Caco-2 (cell line): ENCODE results near the gene PLAGL1. TPM values are rescaled to one million over a fixed set of nuclear protein-coding genes. Genes with fewer than 3 reads are reported as not detected.

Experiments
- BruUV-seq: library from RNA; stranded (reverse); fragments of 400-500 nt; replicated peaks from 2 replicates; lab custom pipeline; 2021; lab: Mats Ljungman, UMichigan
- CTCF ChIA-PET: fragments of 300-600 bp; sonication (Branson Sonifier 250); formaldehyde crosslinking; loops from one replicate; lab custom pipeline; 2022; ENCODE audit warnings: antibody characterized with exemption; lab: Charles Lee
- POLR2A ChIA-PET: fragments of 300-600 bp; sonication (Branson Sonifier 250); formaldehyde crosslinking; loops from one replicate; lab custom pipeline; 2022; ENCODE audit warnings: antibody characterized with exemption; lab: Charles Lee
- DNase-seq, 2 experiments: peaks; one replicate each; pipeline versions ENCODE4 v3.0.0 to v3.0.0-alpha.2; 2020 to 2022
- H3K27me3 ChIP-seq: replicated peaks from 2 replicates; pipeline ENCODE4 v1.6.0; 2011; ENCODE audit warnings: low read length; ENCODE audit not compliant: control insufficient read depth, insufficient read depth
- H3K36me3 ChIP-seq: 2 replicates; pipeline ENCODE4 v1.5.1; 2011; ENCODE audit warnings: low read length; ENCODE audit not compliant: control insufficient read depth, insufficient read depth
- H3K4me1 ChIP-seq: fragments of 250-450 bp; sonication (Bioruptor Pico); 2 replicates; pipeline ENCODE4 v1.5.1; 2020; ENCODE audit warnings: mild to moderate bottlenecking
- H3K4me3 ChIP-seq: 2 replicates; pipeline ENCODE4 v1.5.1; 2011; ENCODE audit warnings: low read depth, mild to moderate bottlenecking, control low read depth, low read length
- H3K9me3 ChIP-seq: fragments of 250-450 bp; sonication (Bioruptor Pico); 2 replicates; pipeline ENCODE4 v1.5.1; 2020; ENCODE audit warnings: mild to moderate bottlenecking, moderate library complexity
- H3K27ac Mint-ChIP-seq: one replicate; pipeline ENCODE4 v1.8.0; 2022; ENCODE audit warnings: mixed read lengths; ENCODE audit not compliant: unreplicated experiment
- H3K27me3 Mint-ChIP-seq: one replicate; pipeline ENCODE4 v1.8.0; 2022; ENCODE audit warnings: mixed read lengths; ENCODE audit not compliant: insufficient read depth, unreplicated experiment
- H3K36me3 Mint-ChIP-seq: one replicate; pipeline ENCODE4 v1.8.0; 2022; ENCODE audit warnings: mild to moderate bottlenecking, mixed read lengths; ENCODE audit not compliant: insufficient read depth, unreplicated experiment
- H3K4me1 Mint-ChIP-seq: one replicate; pipeline ENCODE4 v1.8.0; 2022; ENCODE audit warnings: low read depth, mixed read lengths; ENCODE audit not compliant: unreplicated experiment
- H3K4me3 Mint-ChIP-seq: one replicate; pipeline ENCODE4 v1.8.0; 2022; ENCODE audit warnings: mild to moderate bottlenecking, moderate library complexity, mixed read lengths; ENCODE audit not compliant: unreplicated experiment
- H3K9me3 Mint-ChIP-seq: one replicate; pipeline ENCODE4 v1.8.0; 2022; ENCODE audit warnings: mixed read lengths; ENCODE audit not compliant: unreplicated experiment
- CTCF ChIP-seq, 2 experiments: fragments of 200-600 bp in 1 of 2; IDR thresholded peaks; 1 replicate in 1 of 2; 2 replicates in 1 of 2; pipeline versions ENCODE4 v1.5.1 to v1.8.0; 2011 to 2022; ENCODE audit warnings: antibody characterized with exemption in 1 of 2, control low read depth in 1 of 2, inconsistent platforms in 1 of 2, low read depth in 1 of 2, low read length in 1 of 2, mild to moderate bottlenecking in 1 of 2, moderate library complexity in 1 of 2; ENCODE audit not compliant: insufficient read depth in 1 of 2, severe bottlenecking in 1 of 2, unreplicated experiment in 1 of 2
- intact Hi-C: fragments of 100-400 bp; cut with micrococcal nuclease; formaldehyde crosslinking; loops from one replicate; pipeline ENCODE4 v1.10.0; 2022; ENCODE audit not compliant: unreplicated experiment
- total RNA-seq: library from RNA; stranded (reverse); gene quantifications from 2 replicates; pipeline ENCODE4 v1.2.3, GENCODE V29; 2022

Gene PLAGL1
- total RNA-seq, 1 experiment from 2014 or later, result 0.70 TPM

- Mint-ChIP-seq H3K36me3 (no peaks in the 10 kb centered on the region), H3K9me3 (peaks cover 10% of the 10 kb centered on the region), H3K4me1 (no peaks in the 10 kb centered on the region), H3K4me3 (no peak overlapping the region), H3K27me3 (peaks cover 5% of the 10 kb centered on the region), H3K27ac (no peak overlapping the region)
- Histone ChIP-seq H3K9me3 (peaks cover 6% of the 10 kb centered on the region; the same call in 1 of the 2 replicates), H3K27me3 (no peaks in the 10 kb centered on the region), H3K36me3 (no peaks in the 10 kb centered on the region), H3K4me1 (no peaks in the 10 kb centered on the region), H3K4me3 (no peak overlapping the region)
- TF ChIP-seq CTCF (IDR thresholded peaks at IDR 0.05; ENCODE audit: insufficient read depth in 1 of 2, low read depth in 1 of 2, low read length in 1 of 2, severe bottlenecking in 1 of 2, unreplicated experiment in 1 of 2), result no peak
- ChIA-PET CTCF (no interaction called here), POLR2A (no interaction called here)
- DNase-seq, result no peak
- BruUV-seq, result no TSS peak
- intact Hi-C loops, result no loop called here
These were observed 8.7 kb downstream of the PLAGL1 start for GRCh38 chr6:143999406-143999805.

DNA sequence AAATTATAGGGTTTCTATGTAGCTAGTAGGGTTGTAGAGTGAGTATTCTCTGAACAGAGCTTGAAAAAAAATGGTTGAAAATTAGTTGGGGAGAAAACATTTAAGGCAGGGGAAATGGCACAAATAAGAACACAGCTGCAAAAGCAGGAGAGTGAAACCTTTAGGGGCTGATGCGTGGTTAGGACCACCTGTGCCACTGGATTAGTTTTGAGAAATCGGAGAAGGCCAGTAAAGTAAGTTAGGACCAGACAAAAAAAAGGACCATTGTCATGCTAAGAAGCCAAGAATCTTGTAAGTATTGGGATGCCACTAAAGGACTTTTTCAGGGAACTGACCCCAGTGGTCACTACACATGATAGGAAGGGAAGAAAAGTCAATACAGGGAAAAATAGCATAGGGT lies 9.4 kb downstream of the PLAGL1 start:
- CTCF ChIA-PET, result no interaction called here
- H3K27ac Mint-ChIP-seq, result no peak overlapping the region
- no peaks in the 10 kb centered on the region for H3K36me3 Mint-ChIP-seq

GRCh38 chr6:143993965-143994646 lies 14.0 kb downstream of the PLAGL1 start:
- no peaks in the 10 kb centered on the region for H3K9me3 ChIP-seq
- Mint-ChIP-seq H3K27me3 (peaks cover 7% of the 10 kb centered on the region), H3K27ac (no peak overlapping the region), H3K36me3 (no peaks in the 10 kb centered on the region), H3K4me1 (peaks cover 6% of the 10 kb centered on the region), H3K4me3 (no peak overlapping the region), H3K9me3 (no peaks in the 10 kb centered on the region)
- ChIA-PET POLR2A (interaction anchor here (0.5 kb wide), 1 partner anchor 387 kb away, joined by 4 read pairs; no protein-coding TSS in a partner anchor), CTCF (interaction anchor here (0.6 kb wide), 1 partner anchor 52 kb away, joined by 3 read pairs; no protein-coding TSS in a partner anchor)
- DNase-seq, result no peak
- no peaks in the 10 kb centered on the region for H3K4me1 ChIP-seq
- no peak for TF ChIP-seq CTCF (IDR thresholded peaks at IDR 0.05; ENCODE audit: insufficient read depth in 1 of 2, low read depth in 1 of 2, low read length in 1 of 2, severe bottlenecking in 1 of 2, unreplicated experiment in 1 of 2)
- H3K4me3 ChIP-seq, result no peak overlapping the region
- no peaks in the 10 kb centered on the region for H3K36me3 ChIP-seq
- H3K27me3 ChIP-seq, result no peaks in the 10 kb centered on the region
- no TSS peak for BruUV-seq
- intact Hi-C loops, result no loop called here

More for the DNA sequence above, 9.4 kb downstream of the PLAGL1 start:
- POLR2A ChIA-PET, result no interaction called here
- Histone ChIP-seq H3K4me3 (no peak overlapping the region), H3K27me3 (no peaks in the 10 kb centered on the region), H3K4me1 (no peaks in the 10 kb centered on the region), H3K36me3 (no peaks in the 10 kb centered on the region), H3K9me3 (peaks cover 6% of the 10 kb centered on the region; the same call in 1 of the 2 replicates)
- intact Hi-C loops, result no loop called here
- DNase-seq, result no peak
- Mint-ChIP-seq H3K9me3 (peaks cover 10% of the 10 kb centered on the region), H3K4me1 (no peaks in the 10 kb centered on the region), H3K4me3 (no peak overlapping the region), H3K27me3 (peaks cover 5% of the 10 kb centered on the region)
- BruUV-seq, result no TSS peak
- TF ChIP-seq CTCF (IDR thresholded peaks at IDR 0.05; ENCODE audit: insufficient read depth in 1 of 2, low read depth in 1 of 2, low read length in 1 of 2, severe bottlenecking in 1 of 2, unreplicated experiment in 1 of 2), result no peak
